IPS DF 4.7 (cell line): ENCODE results near the gene FAM163B.
"Not testable (repeated sequence)": the region's sequence is repeated elsewhere in the genome, so short reads cannot be mapped to it uniquely, and the experiment has no call there.

Source experiments
- DNase-seq: peaks from one replicate; pipeline ENCODE4 v3.0.0-alpha.2; 2013; ENCODE audit warnings: low spot score; ENCODE audit errors: extremely low read depth

FAM163B gene

GRCh38 chr9:133640160-133640559 is 31.0 kb upstream of the FAM163B start:
- DNase-seq: no peak

DNA sequence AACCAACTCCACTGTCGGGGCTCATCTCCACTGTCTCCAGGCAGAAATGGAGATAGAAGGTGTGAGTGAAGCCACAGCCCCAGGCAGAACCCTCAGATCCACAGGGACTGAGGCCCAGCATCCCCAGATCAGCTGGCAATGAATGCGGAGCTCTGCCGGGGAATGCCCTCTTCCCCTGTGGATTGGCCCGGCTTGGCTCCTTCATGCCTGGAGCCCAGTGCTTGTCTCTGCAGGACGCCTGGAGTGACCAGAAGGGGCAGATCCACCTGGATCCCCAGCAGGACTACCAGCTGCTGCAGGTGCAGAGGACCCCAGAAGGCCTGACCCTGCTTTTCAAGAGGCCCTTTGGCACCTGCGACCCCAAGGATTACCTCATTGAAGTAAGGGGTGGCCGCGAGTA is 30.4 kb upstream of the FAM163B start:
- no peak for DNase-seq

- DNase-seq: no peak
These were observed 29.5 kb upstream of the FAM163B start for GRCh38 chr9:133638711-133639110.

DNA sequence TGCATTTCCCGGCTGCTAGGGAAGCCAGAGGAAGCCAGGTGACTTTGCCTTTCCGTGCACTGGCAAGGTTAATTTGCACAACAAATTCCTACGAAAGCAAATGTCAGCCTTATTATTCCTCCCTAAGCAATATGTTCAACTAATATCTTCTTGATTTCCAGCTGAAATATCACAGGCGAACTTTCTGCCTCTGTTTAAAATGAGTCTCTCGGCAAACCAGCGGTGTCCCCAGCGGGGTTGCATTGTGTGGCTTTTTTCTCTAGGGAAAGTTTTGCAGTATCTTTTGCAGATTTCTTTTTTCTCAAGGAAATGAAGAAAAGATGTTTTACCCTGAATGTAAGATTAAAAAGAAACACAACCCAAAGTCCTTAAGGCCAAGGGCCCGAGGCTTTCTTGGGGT is 28.9 kb upstream of the FAM163B start:
- no peak for DNase-seq

GRCh38 chr9:133637451-133638055 is 28.4 kb upstream of the FAM163B start:
- DNase-seq: no peak

- DNase-seq: no peak
These were observed 27.7 kb upstream of the FAM163B start for GRCh38 chr9:133636902-133637301.

DNA sequence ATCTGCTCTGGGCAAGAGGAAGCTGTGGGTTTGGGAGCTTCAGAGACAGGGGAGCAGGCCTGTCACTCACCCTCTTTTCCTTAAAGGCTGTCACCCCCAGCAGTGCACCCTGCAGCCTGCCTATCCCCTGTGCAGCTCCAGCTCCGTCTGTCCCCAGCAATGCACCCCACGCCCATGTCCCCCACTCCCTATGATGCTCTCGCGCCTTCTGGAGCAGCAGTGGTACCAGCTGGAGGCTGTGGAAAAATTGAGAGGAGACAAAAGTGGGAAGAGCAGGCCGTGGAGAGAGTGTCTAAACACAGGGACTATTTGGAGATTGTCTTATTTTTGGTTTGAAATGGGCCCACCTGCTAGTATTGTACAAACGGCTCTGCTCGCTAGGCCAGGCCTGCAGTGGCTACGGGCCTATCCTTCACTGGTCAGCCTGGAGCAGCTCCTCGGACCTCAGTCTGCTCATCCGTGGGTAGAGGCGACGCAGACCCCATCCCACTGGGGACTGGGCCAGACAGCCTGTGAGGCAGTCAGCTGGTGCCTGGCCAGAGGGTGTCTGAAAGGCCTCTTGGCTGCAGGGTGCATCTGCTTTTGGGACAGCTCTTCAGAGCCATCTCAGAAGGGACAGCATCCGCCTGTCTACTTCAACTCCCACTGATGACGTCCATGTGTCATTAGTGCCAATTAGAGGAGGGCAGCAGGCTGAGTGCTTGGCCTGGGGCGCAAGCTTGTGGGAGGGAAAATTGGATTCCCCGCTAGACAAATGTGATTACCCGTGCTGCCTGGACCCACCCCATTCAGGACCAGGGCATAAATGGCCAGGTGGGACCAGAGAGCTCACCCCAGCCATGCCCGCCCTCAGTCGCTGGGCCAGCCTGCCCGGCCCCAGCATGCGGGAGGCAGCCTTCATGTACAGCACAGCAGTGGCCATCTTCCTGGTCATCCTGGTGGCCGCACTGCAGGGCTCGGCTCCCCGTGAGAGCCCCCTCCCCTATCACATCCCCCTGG is 26.6 kb upstream of the FAM163B start, which contains the start of gene DBH:
Gene DBH, plus strand, starts transcription at position 831 of the 999 bp plus-strand sequence. Its CDS starts 9 bp downstream, at position 840.
- no peak for DNase-seq

- no peak for DNase-seq
These were observed 25.9 kb upstream of the FAM163B start for GRCh38 chr9:133635098-133635497.

DNA sequence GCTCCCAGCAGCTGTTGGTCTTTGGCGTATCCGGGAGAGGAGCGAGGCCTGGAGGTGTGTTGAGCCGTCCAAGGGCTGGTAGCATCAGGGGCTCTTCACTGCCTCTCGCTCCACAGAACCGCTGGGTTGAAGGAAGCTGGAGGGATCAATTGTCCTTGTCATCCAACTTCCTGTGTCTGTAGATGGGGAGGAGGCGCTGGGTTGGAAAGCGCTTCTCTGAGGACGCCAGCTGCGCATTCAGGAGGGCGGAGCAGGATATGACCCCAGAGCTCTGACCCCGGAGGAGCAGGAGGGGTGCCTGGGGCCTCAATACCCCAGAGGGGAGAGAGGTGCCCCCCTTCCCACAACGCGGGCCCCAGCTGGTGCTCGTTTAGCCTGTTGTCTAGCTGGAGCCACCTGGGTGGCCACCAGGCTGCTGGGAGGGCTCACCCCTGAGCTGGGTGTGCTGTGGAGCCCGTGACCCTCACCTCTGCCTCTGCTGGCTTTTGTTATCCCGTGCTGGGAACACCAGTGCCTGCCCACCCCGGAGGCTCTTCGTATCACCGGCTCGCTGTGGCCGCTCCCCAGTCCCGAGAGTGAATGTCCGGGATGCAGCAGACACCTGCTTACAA is 25.0 kb upstream of the FAM163B start:
- no peak for DNase-seq

- no peak for DNase-seq
These were observed 24.5 kb upstream of the FAM163B start for GRCh38 chr9:133633681-133634080.

- no peak for DNase-seq
These were observed 23.9 kb upstream of the FAM163B start for GRCh38 chr9:133632806-133633680.

- no peak for DNase-seq
These were observed 21.9 kb upstream of the FAM163B start for GRCh38 chr9:133631111-133631510.

DNA sequence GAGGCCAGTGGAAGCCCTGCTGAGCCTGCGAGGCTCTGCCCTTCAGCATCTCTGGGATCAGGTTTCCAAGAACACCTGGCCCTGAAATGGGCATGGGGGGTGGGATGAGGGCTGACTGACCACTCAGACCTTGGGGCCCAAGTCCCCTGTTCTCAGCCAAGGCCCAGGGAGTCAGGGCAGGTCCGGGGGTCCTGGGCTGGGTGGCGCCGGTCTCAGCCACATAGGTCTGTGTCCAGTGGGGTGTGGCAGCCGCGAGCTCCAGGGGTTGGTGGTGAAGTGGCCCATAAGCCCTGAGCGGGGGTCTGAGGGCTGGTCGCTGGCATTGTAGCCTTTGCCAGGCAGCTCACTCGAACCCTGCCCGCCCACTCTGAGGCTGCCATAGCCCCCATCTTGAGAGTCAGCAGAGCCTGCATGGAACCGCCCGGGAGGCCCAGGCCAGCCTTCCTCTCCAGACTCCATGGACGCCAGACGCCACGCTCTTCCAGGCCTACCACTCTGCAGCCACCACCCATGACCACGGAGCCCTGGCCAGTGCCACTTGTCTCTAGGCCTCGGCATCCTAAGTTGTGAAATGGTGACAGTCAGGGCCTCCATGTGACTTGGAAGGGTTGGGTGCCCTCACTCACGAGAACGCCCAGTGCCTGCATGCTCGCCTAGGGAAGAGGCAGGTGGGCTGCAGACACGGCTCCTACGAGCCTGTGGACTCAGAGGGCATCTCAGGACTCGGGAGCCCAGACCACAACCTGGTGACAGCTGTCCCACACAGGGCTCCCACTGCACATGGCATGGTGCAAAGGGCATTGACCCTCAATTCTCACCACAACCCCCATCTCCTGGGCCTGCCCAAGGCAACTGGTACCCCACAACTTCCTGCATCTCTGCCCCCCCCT is 20.3 kb upstream of the FAM163B start:
- no peak for DNase-seq

DNA sequence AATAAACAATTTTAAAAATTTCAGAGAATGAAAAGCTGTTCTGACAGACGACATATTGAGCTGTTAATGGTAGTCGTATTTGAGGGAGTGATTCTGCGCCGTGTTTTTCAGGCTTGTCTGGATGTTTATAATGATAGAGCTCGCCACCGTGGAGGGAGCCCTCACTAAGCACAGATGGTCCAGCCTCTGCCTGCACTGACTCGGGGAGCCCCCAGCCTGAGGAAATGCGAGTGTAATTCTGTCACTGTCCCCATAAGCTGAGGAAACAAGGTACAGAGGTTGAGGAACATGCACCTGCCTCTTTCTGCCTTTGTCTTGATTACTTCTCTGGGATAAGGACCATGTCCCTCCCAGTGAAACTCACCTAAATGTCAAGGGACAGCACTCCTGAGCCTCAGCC is 19.6 kb upstream of the FAM163B start:
- no peak for DNase-seq

DNA sequence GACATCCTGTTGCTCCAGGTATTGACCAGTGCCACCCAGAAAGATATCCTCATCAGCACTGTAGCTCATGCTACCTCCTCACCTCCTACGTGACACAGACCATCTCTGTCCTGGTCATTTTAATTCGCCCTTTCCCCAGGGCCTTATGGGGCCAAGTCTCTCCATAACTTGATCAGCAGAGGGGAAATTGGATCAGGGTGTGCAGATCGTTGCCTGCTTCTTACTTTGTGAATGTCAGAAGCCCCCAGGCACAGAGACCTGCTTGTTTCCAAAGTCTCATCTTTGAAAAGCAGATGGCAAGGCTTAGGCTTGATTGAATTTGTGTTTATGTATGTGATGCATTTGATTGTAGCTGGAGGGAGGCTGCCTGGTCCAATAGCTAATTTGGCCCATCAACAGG is 18.2 kb upstream of the FAM163B start:
- DNase-seq: no peak

- not testable (repeated sequence) for DNase-seq
These were observed 16.8 kb upstream of the FAM163B start for GRCh38 chr9:133626008-133626407.

DNA sequence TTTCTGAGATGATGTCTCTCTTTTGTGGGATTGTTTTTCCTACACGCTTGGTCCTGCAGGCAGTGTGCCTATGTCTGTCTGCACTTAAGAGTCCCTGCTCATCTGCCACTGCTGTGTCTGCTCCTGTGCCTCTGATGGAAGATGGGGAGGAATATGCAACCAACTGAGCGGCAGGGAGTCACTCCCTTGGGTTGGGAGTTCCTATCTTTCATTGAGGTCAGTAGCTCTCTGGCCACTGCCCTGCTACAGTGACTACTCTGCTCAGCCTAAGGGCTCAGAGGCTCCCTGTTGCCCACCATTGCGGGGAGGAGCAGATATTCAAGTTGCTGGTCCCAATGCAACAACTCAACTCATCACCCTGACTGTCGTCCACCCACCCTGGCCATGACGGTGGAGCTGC is 13.4 kb upstream of the FAM163B start:
- DNase-seq: no peak

- no peak for DNase-seq
These were observed 12.6 kb upstream of the FAM163B start for GRCh38 chr9:133621725-133622267.

- no peak for DNase-seq
These were observed 10.6 kb upstream of the FAM163B start for GRCh38 chr9:133619791-133620190.

- no peak for DNase-seq
These were observed 9.5 kb upstream of the FAM163B start for GRCh38 chr9:133618726-133619125.
